SU-DHL-6 (cell line): ENCODE data around the gene LMAN2L.

Source experiments
- H2AFZ ChIP-seq: fragments of 200-600 bp; sonication (generic); 2 replicates; pipeline ENCODE4 v1.6.1; 2014; ENCODE audit warnings: low read depth, mild to moderate bottlenecking, moderate library complexity, mixed read lengths, antibody characterized with exemption, low read length; ENCODE audit not compliant: severe bottlenecking
- H3F3A ChIP-seq: fragments of 200-600 bp; shearing (Covaris generic); 2 replicates; pipeline ENCODE4 v1.6.0; 2016; ENCODE audit warnings: antibody characterized with exemption, mild to moderate bottlenecking; ENCODE audit not compliant: insufficient read depth
- H3K27ac ChIP-seq: fragments of 200-600 bp; sonication (generic); 2 replicates; pipeline ENCODE4 v1.5.1; 2016; ENCODE audit warnings: low read depth, mild to moderate bottlenecking, low read length, moderate library complexity, mixed read lengths
- H3K27me3 ChIP-seq: fragments of 200-600 bp; sonication (generic), shearing (Covaris generic); 2 replicates; pipeline ENCODE4 v1.6.0; 2014; ENCODE audit warnings: mild to moderate bottlenecking, low read length
- H3K36me3 ChIP-seq: fragments of 200-600 bp; sonication (generic); 2 replicates; pipeline ENCODE4 v1.6.1; 2014; ENCODE audit warnings: mild to moderate bottlenecking, low read length, mixed read lengths
- H3K4me2 ChIP-seq: fragments of 300-600, 200-600 bp; shearing (Covaris generic), sonication (generic); 2 replicates; pipeline ENCODE4 v1.6.0; 2014; ENCODE audit warnings: low read length, low read depth, mild to moderate bottlenecking; ENCODE audit not compliant: poor library complexity, severe bottlenecking
- H3K4me3 ChIP-seq: fragments of 200-600 bp; sonication (generic); 2 replicates; pipeline ENCODE4 v1.5.1; 2014; ENCODE audit warnings: antibody characterized with exemption, low read length, mild to moderate bottlenecking, mixed read lengths; ENCODE audit not compliant: insufficient read depth, poor library complexity, severe bottlenecking
- H3K79me2 ChIP-seq: fragments of 200-600 bp; sonication (generic); 2 replicates; pipeline ENCODE4 v1.6.1; 2014; ENCODE audit warnings: mild to moderate bottlenecking, low read length, moderate library complexity; ENCODE audit not compliant: insufficient read depth
- H3K9ac ChIP-seq: fragments of 200-600 bp; sonication (generic); 2 replicates; pipeline ENCODE4 v1.7.0; 2014; ENCODE audit warnings: mild to moderate bottlenecking, low read length
- H3K9me2 ChIP-seq: fragments of 200-600 bp; sonication (generic); replicated peaks from 2 replicates; pipeline ENCODE4 v1.6.1; 2014; ENCODE audit warnings: low read length; ENCODE audit not compliant: insufficient read depth
- H3K9me3 ChIP-seq: fragments of 200-600 bp; sonication (generic); 2 replicates; pipeline ENCODE4 v1.6.1; 2014; ENCODE audit warnings: low read length, mixed read lengths; ENCODE audit not compliant: insufficient read depth
- H4K20me1 ChIP-seq: fragments of 200-600 bp; sonication (generic); 2 replicates; pipeline ENCODE4 v1.6.1; 2014; ENCODE audit warnings: low read depth, mild to moderate bottlenecking, antibody characterized with exemption, low read length, moderate library complexity, mixed read lengths
- EZH2phosphoT487 ChIP-seq: fragments of 200-600 bp; sonication (generic), shearing (Covaris generic); conservative IDR thresholded peaks from 2 replicates; pipeline ENCODE4 v1.6.1; 2018; ENCODE audit warnings: mild to moderate bottlenecking, antibody characterized with exemption, low read length, moderate library complexity, mixed read lengths
- TF ChIP-seq, protein P1 (sequence below): fragments of 200-600 bp; sonication (generic); IDR thresholded peaks from one replicate; pipeline ENCODE4 v1.5.1; 2017; ENCODE audit warnings: antibody characterized with exemption, mild to moderate bottlenecking, low read length, moderate library complexity; ENCODE audit not compliant: insufficient read depth, poor library complexity, severe bottlenecking

Gene LMAN2L

DNA sequence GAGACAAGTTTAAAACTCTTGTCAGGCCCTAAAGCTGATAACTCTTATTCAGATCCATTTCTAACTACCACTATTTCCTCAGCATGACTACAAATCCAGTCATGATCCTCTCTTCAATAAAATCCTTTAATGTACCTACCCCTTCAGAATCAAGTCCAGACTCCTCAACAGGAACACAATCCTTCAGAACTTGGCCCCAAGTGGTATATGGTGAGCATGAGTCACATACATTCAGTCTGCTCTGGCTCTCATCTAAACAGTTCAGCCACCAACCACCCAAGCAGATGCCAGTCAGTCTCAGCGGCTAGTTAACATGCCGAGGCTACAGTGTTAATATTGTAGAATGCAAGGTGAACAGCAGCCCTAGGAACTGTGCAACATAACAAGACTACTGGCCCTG is 9.7 kb downstream of the LMAN2L start:
- Histone ChIP-seq H3K27ac (no peak overlapping the region), H3K27me3 (no peaks in the 10 kb centered on the region), H3K9me3 (no peaks in the 10 kb centered on the region), H3K36me3 (peaks cover 4% of the 10 kb centered on the region; the same call in 1 of the 2 replicates), H3K4me3 (no peak overlapping the region), H3K9ac (no peak overlapping the region), H3F3A (no peaks in the 10 kb centered on the region), H2AFZ (no peak overlapping the region), H4K20me1 (no peaks in the 10 kb centered on the region), H3K4me2 (no peak overlapping the region), H3K79me2 (no peaks in the 10 kb centered on the region), H3K9me2 (no peaks in the 10 kb centered on the region)
- TF ChIP-seq, protein P1, sequence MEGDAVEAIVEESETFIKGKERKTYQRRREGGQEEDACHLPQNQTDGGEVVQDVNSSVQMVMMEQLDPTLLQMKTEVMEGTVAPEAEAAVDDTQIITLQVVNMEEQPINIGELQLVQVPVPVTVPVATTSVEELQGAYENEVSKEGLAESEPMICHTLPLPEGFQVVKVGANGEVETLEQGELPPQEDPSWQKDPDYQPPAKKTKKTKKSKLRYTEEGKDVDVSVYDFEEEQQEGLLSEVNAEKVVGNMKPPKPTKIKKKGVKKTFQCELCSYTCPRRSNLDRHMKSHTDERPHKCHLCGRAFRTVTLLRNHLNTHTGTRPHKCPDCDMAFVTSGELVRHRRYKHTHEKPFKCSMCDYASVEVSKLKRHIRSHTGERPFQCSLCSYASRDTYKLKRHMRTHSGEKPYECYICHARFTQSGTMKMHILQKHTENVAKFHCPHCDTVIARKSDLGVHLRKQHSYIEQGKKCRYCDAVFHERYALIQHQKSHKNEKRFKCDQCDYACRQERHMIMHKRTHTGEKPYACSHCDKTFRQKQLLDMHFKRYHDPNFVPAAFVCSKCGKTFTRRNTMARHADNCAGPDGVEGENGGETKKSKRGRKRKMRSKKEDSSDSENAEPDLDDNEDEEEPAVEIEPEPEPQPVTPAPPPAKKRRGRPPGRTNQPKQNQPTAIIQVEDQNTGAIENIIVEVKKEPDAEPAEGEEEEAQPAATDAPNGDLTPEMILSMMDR: no peak
- TF ChIP-seq EZH2phosphoT487: no peak

DNA sequence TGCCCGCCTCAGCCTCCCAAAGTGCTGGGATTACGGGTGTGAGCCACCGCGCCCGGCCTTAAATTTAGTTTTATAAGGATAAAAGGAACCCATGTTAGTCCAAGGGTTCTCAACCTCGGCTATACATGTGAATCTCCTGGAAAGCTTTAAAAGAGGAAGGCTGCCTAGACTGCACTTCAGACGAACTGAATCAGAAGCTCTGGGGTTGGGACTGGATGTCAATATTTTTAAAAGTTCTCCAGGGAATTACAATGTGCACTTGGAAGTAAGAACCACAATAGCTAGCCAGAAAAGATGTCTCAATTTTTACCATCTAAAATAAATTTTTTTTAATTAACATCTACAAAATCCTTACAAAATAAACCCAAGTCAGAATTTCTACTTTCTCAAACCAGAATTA is 10.1 kb downstream of the LMAN2L start:
- peaks cover 4% of the 10 kb centered on the region; the same call in 1 of the 2 replicates for H3K36me3 ChIP-seq
- H4K20me1 ChIP-seq: no peaks in the 10 kb centered on the region
- H3K4me3 ChIP-seq: no peak overlapping the region
- no peak overlapping the region for H3K4me2 ChIP-seq
- no peaks in the 10 kb centered on the region for H3K27me3 ChIP-seq
- no peaks in the 10 kb centered on the region for H3K9me3 ChIP-seq
- no peaks in the 10 kb centered on the region for H3K9me2 ChIP-seq
- no peak overlapping the region for H2AFZ ChIP-seq
- H3F3A ChIP-seq: no peaks in the 10 kb centered on the region
- no peak overlapping the region for H3K27ac ChIP-seq
- no peaks in the 10 kb centered on the region for H3K79me2 ChIP-seq
- no peak for TF ChIP-seq EZH2phosphoT487
- TF ChIP-seq, protein P1: no peak
- no peak overlapping the region for H3K9ac ChIP-seq

DNA sequence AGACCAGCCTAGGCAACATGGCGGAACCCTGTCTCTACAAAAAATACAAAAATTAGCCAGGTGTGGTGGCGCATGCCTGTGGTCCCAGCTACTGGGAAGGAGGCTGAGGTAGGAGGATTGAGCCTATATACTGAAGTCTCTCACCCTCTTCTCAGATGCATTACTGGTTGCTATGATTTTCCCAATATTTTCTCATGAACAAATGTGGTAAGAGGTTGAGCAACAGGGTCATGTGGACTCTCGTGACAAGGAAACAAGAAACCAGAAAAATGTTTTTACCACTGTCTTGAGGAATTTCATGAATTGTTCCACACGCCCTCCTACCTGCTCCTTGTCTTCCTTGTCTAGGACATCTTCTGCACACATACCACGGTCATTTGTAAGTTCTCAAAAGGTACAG is 12.4 kb downstream of the LMAN2L start:
- Histone ChIP-seq H4K20me1 (no peaks in the 10 kb centered on the region), H3K4me2 (no peak overlapping the region), H2AFZ (no peak overlapping the region), H3K27ac (no peak overlapping the region), H3K9me3 (no peaks in the 10 kb centered on the region), H3K79me2 (no peaks in the 10 kb centered on the region), H3K9ac (no peak overlapping the region), H3F3A (no peaks in the 10 kb centered on the region), H3K27me3 (no peaks in the 10 kb centered on the region), H3K36me3 (peaks cover 4% of the 10 kb centered on the region; the same call in 1 of the 2 replicates), H3K9me2 (no peaks in the 10 kb centered on the region), H3K4me3 (no peak overlapping the region)
- TF ChIP-seq, protein P1: no peak
- no peak for TF ChIP-seq EZH2phosphoT487
